ENCODE results near the gene CASKIN2.

DNA sequence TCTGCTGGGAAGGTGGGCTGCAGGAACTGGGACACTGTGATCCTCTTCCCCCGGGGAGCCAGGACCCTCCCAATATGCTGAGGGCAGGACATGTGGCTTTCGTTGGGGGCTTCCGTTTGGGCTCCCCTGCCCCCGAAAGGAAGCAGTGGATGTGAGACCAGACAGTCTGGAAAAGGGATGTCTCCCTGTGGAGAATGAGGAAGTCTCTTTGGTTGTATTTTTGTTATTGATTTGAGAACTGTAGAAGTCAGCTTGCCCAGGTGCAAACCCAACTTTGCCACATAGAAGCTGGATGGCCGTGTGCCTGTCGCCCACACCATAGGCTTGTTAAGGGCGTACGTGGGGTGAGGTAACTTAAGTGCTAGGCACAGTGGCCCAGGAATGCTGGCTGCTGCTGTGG lies 28.9 kb upstream of the CASKIN2 start:
- TF ChIP-seq, protein P1, sequence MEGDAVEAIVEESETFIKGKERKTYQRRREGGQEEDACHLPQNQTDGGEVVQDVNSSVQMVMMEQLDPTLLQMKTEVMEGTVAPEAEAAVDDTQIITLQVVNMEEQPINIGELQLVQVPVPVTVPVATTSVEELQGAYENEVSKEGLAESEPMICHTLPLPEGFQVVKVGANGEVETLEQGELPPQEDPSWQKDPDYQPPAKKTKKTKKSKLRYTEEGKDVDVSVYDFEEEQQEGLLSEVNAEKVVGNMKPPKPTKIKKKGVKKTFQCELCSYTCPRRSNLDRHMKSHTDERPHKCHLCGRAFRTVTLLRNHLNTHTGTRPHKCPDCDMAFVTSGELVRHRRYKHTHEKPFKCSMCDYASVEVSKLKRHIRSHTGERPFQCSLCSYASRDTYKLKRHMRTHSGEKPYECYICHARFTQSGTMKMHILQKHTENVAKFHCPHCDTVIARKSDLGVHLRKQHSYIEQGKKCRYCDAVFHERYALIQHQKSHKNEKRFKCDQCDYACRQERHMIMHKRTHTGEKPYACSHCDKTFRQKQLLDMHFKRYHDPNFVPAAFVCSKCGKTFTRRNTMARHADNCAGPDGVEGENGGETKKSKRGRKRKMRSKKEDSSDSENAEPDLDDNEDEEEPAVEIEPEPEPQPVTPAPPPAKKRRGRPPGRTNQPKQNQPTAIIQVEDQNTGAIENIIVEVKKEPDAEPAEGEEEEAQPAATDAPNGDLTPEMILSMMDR (conservative IDR thresholded peaks at IDR 0.05; ENCODE audit: low read length), result no peak
- TF ChIP-seq EZH2phosphoT487 (IDR thresholded peaks at IDR 0.05; ENCODE audit: borderline replicate concordance, low read depth, low read length), result no peak

Data from OCI-LY7 (cell line).